Activated CD8-positive, alpha-beta memory T cell treated with anti-CD3 and anti-CD28 coated beads, Interleukin-2, amount 50 U/mL, for 4 hours (primary cell): ENCODE data around the gene HS6ST2.

Experiments
- DNase-seq: peaks from one replicate; pipeline ENCODE4 v3.0.0-alpha.2; 2020

HS6ST2 gene

DNA sequence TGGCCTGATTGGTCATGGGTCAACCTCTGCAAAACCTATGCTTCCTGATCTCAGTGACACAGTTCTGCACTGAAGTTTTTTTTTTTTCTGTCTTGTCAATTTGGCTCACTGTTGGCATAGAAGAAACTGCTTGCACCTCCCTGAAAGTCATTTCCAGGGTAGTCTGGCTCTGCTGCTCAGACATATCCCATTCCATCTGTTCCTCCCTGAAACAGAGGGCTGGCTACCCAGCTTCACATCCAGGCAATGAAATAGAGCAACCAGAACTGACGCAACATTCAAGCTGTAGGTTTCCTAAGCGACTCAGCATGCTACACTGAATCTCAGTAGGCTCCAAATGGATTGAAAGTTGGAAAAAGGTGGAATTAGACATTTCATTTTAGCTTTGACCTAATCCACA lies 292.8 kb downstream of the HS6ST2 start:
- no peak for DNase-seq

DNA sequence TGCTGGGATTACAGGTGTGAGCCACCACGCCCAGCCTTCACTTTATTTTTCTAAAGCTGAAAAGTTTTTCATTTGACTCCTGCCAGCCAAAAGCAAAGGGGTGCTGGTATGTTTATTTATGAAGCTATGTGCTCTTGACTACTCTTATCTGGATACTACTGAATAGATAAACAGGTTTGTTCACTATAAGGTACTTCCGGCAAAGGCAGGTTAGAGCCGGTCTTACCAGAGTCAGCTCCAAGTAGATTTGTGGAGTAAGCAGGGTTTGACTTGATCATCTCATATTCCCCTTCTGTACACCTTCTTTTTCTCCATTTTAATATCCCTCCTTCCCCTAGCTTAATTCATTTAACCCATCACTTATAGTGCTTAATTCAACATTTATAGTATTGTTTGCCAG lies 294.2 kb downstream of the HS6ST2 start:
- no peak for DNase-seq

DNA sequence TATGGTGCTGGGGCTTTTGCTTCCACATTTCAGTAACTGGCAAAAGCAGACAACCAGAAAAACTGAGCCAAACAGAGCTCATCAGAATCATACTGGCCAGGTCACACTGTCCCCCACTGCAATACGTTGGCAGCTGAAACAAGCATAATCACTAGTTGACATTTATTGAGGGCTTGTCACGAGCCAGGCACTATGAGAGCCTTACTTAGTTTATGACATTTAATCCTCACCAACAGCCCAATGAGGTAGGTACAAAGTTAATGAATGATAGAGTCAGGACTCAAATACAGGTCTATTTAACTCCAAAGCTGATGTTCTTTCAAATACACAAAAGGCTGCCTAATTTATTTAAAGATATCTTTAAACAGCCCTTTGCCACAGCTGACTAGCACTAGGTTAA lies 295.6 kb downstream of the HS6ST2 start:
- DNase-seq = no peak

DNA sequence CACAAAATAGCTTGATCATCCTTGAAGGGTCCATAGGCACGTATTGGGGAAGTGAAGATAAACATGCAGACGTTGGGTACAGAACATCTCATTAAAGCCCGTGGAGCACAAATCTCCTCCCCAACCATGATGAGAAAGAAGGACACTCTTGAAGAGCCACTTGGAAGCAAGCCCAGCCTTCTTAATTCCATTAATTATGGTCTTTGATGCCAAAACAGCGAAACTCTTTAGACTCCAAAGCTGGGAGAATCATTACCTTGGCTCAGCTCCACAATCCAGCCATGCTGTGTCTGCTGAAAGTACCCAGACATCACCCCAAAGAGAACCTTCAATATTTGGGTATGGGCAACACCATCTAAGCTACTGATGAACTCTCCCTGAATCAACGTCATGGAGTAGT lies 300.6 kb downstream of the HS6ST2 start:
- DNase-seq = no peak

- no peak for DNase-seq
Measured at GRCh38 chrX:132652871-132653270, 305.6 kb downstream of the HS6ST2 start.

- DNase-seq = no peak
Measured at GRCh38 chrX:132651421-132652086, 306.9 kb downstream of the HS6ST2 start.

- DNase-seq = no peak
Measured at GRCh38 chrX:132648895-132649294, 309.5 kb downstream of the HS6ST2 start.

- DNase-seq = no peak
Measured at GRCh38 chrX:132639446-132639845, 319.0 kb downstream of the HS6ST2 start.

GRCh38 chrX:132638313-132638712 lies 320.1 kb downstream of the HS6ST2 start:
- DNase-seq = no peak

GRCh38 chrX:132636080-132636479 lies 322.3 kb downstream of the HS6ST2 start:
- DNase-seq = no peak

DNA sequence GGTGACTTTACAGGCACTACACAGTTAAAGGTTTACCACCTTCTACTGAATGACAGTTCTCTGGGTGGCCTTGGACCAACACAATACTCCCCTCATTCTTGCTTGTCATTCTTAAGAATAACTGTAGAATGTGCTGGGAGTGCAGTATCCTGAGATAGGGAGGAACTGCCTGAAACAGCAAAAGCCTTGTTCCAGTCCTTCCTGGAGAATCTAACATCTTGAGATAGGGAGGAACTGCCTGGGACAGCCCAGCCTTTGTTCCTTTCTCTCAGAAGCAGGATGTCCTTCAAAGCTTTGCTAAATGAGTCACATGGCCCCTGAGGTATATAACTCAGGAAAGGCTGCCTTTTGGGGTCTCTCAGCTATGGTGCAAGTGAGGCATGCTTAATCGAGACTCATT lies 323.9 kb downstream of the HS6ST2 start:
- no peak for DNase-seq

DNA sequence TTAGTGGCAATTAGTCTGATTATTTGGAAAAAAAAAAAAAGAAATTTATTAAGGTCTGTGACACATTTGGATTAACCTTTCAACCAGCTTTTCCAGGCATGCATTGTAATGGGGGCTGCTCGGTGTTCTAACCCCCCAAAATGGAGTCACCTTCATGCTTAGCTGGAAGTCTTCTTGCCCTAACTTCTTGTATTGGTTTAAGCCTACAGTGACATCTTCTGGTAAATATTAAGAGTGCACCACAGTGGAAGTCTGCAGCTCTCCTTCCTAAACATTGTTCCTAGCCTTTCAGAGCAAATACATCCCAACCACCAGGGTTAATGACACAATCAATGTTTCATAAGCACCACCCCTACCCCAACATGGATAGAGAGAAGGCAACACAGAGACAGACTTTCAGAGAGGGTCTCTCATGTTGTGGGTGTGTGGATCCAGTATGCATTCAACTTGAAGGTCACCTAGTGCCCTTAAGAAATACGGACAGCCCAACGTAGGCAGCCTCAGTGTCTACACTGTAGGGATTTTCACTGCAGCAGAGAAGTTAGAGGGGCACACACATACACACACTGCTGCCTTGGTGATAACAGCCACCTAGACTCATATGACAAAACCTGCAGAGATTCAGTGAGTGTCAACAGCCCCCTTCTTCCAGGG lies 326.7 kb downstream of the HS6ST2 start:
- no peak for DNase-seq

DNA sequence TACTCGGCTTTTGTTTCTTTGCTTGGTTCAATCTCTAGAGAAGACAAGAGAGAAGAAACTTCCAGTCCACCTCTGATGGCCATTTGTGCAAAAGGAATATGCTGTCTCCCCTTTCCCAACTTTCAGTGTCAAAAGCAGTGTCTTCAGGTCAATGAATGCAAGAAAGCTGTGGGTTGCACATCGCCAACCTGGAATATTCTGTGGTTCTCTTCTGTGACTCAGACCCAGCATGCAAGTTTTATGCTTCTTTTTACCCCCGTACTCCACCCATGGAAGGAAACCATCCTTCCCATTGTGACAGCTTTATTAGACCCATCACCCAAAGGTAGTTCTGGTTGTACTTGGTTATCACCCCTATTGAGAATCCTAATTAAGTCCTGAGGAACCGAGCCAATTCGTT lies 334.0 kb downstream of the HS6ST2 start:
- no peak for DNase-seq

GRCh38 chrX:132623942-132624341 lies 334.5 kb downstream of the HS6ST2 start:
- DNase-seq = no peak

- DNase-seq = no peak
Measured at GRCh38 chrX:132623300-132623699, 335.1 kb downstream of the HS6ST2 start.

DNA sequence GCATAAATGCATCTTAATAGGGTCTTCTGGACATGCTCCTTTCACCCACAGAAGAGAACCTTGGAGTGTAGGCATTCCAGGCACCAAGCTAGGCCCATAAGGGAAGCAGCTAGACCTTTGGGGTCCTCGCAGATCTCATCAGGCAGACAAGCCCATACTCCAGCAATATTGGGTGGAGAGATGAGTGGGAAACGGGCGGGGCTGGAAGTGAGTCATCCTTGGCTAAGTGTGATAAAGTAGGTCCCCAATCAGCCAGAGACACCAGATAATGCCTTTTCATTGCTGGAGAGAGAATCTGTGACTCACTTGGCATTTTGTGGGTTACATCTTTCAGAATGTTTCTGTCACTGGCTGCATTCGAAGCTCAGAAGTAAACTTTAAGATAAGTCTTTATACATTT lies 336.3 kb downstream of the HS6ST2 start:
- DNase-seq = peak; percentile 36

DNA sequence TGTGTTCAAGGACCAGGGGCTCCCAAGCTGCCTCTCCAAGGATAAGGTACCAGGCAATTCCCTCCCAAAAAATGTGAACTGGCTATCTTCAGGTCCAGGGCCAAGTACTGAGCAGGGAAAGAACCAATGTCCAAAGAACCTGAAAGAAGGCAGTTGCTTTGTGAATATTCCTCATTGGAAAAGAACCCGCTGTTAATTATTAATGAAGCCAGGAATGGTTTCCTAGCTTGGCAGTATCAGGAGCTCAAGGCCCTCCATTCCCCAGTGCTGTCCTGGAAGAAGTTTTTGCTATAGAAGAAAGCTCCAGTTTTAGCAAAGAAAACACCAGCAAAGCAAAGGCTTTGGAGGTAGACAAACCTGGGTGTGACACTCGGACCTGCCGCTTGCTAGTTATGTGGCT lies 339.6 kb downstream of the HS6ST2 start:
- no peak for DNase-seq

DNA sequence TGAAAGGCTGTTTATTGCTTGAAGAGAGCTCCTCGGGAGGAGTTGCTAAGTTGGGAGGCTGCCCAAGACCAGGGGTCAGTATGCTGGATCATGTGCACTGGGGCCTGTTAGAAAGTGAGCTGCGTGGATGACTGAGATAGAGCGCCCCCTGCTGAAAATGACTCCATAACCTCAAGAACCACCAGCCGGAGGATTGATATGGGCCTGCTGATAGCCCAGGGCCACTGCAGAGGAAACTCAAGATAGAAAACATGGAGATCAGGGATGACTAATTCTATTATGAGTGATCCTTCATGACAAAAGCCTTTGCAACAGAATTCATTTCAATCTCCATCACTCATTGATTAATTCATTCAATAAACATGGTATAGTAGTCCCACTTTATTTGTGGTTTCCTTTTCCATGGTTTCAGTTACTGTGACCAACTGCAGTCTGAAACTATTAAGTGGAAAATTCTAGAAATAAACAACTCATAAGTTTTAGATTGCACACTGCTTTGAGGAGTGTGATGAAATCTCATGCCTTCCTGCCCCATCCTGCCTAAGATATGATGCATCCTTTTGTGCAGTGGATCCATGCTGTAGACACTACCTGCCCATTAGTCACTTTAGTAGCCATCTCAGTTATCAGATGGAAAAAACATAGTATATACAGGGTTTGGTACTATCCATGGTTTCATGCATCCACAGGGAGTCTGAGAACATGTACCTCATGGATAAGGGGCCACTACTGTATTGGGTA lies 342.9 kb downstream of the HS6ST2 start:
- DNase-seq = peak; percentile 25

DNA sequence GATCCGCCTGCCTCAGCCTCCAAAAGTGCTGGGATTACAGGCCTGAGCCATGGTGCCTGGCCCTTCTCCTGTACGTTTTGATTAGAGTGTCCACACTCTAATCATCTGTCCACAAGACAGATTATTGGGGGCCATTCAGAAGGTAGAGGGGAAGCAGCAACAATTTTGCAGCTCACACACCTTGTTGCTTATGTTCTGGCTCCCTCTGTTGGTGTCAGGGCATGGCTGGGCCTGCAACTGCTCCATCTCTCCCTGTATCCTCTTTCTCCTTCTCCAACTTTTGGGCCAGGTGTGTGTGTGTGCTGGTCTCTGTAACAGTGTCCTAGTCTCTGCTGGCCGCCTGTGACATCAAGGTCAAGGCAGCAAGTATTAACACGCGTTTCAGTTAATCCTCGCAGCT lies 344.1 kb downstream of the HS6ST2 start:
- no peak for DNase-seq

DNA sequence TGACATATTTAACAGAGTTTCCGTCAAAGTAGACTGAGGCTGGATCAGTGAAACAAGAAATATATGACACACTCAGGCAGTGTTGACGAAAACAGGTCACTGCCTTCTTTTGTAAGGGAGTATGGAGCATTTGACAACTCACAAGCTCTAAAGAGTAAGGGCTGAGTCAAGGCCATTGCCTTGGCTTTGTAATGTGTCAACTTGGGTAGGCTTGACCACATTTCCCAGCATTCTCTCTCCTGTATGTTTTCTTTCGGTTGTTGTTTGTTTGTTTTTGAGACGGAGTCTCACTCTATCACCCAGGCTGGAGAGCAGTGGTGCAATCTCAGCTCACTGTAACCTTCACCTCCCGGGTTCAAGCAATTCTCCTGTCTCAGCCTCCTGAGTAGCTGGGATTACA lies 344.6 kb downstream of the HS6ST2 start:
- DNase-seq = no peak

GRCh38 chrX:132612821-132613564 lies 345.4 kb downstream of the HS6ST2 start:
- peak; percentile 30 for DNase-seq

DNA sequence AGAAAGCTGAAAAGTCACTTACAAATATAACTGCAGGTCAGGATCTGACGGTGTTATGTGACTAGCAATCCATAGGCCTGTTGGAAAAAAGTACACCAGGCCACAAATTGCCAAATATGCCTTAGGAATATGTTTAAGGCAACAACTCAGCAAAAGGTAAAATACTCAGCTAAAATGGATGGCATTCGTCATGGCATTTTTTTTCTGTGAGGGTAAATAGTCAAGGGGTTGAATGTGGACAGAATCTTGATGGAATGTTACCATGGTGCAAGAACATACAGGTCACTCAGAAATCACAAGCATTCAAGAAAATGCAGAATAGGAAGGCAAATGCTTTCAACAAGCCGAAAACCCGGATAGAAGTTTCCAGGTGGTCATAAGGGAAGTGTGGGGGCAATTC lies 347.9 kb downstream of the HS6ST2 start:
- no peak for DNase-seq

DNA sequence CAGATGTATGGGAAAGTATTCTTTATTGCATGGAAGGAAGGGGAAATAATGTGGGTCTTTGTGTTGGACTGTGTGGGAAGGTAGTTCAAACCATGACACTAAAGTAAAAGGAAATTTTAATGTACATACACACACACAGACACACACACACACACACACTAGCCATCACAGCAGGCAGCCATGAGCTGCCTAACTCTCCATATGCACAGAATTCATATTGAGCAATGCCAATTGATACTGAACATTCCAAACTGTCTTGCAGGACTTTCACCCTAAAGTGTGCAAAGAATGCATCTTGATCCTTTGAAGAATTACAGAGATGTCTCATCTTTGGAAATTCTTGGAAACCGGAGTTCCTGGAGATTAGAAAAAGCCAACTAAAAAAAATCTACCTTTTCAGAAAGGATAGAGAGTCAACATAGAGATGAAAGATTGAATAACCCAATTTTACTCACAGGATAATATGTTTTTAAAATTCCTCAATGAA lies 349.0 kb downstream of the HS6ST2 start:
- no peak for DNase-seq
